HG03108 (cell line): ENCODE results near the gene FZD2.
"Not testable (repeated sequence)": the region's sequence is repeated elsewhere in the genome, so short reads cannot be mapped to it uniquely, and the experiment has no call there.

ENCODE experiments used
- ATAC-seq: cut with Tn5 transposase; IDR thresholded peaks from one replicate; pipeline ENCODE4 v1.9.1; 2021; ENCODE audit warnings: moderate library complexity; ENCODE audit not compliant: unreplicated experiment

FZD2 gene

DNA sequence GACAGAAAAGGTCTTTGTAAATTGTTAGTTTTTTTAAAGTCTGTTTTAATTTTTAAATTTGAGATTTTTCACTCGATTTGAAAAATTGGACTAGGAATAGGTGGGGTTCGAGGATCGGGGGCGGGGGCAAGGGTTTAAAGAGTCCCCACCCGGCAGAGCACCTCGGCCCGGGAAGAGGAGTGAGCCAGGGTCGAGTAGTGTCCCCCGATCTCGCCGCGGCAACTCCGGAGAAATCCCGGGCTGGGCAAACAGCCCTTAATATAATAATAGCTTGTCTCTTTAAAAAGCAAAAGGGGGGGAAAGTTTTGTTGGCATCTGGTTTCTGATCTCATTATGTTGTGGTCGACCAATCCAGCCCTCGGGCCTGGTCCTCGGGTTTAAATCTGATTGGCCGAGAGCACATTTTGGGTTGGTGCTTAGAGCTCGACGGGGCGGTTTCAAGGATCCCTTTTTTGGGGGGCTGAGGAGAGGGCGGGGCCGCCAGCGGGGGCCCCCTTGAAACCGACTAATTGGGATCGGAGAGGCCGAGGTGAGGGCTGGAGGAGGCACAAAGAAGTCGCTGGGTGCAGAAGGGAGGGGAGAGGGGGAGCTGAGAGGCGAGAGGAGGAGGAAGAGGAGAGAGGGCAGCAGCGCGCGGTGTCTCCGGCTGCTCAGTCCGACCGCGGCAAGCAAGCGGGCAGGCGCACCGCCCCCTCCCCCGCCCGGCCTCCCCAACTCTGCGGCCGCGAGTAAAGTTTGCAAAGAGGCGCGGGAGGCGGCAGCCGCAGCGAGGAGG, at the start of gene FZD2:
FZD2 (plus strand) TSS at position 653 of the 775 bp plus-strand sequence. CDS start 205 bp downstream, outside the sequence.
- peak; percentile 59 for ATAC-seq

DNA sequence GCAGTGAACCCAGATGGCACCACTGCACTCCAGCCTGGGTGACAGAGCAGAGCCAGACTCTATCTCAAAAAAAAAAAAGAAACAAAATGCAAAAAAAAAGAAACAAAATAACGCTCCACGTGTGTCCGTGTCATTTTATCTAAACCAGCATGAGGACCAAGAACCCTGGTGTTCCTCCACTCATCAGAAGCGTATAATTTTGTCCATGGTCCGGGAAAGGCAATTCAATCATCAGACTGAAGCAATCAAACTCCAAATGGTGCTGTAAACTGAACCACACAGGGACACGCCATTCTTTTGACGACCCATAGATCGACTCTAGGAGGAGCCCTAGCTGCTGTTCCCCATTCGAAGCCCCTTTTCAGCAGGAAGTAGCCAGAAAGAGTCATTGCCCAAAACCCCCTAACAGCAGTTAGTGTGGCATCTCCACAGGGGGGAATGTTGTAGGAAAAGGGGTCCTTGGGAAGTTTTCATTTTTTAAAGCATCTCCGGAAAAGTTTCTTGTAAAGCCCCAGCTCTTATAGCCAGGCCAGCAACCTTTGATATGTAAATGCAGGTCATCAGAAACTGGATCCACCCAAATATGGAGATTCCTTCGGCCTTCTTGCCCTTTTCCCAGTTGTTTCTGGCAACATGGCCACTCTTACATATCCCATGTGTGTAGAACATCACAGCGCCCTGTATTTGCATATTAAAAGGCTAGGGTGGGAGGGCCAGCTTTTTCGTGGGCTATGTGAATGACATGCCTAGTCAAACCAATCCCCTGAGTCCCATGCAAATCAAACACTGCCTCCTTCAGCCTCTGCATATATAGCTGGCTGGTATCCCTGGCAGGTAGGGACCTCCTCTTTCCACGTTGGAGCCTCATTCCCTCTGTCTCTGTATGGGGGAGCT, 45.8 kb upstream of the FZD2 start:
- not testable (repeated sequence) for ATAC-seq

DNA sequence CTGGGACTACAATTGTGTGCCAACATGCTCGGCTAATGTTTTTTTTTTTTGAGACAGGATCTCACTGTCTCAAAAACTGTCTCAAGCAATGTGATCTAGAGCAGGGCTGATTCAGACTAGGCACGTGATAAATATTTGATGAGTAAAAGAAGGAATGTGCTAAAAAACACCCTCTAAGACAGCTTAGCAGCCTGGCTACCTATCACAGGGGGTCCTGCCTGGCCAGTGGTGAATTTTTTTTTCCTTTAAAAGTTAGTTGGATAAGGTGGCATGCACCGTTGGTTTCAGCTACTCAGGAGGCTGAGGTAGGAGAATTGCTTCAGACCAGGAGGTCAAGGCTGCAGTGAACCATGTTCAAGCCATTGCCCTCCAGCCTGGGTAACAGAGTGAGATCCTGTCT, 39.3 kb upstream of the FZD2 start:
- no peak for ATAC-seq

DNA sequence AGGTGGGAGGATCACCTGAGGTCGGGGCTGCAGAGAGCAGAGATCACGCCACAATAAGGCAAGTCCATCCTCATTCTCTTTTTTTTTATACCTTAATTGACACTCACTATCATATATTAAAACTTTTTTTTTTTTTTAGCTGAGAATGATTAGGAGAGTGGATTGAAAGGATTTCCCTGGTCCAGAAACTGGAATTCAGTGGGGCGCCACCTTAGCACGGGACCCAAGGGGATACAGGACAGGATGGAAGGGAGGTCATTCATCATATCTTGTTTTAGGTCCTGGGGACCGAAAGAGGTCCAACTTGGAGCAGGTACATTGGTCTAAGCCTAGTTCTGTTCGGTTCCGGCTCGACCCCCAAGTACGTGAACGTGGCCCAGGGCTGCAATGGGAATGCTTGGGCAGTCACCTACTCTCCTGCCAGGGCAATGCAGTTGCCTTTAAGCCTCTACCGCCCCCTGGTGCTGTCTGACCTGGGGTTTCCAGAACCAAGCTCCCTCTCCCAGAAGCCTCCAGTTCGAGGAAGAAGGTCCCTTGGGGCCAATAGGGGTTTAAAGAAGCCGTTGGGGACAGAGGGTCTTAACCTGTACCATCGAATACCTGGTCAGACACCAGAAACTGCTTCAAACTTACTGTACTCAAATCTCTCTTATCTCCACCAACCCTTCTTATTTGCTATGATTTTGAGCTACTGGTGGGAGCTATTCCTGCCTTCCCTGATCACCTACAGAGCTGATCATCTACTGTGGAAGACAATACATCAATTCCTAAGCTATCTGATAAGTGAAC, 34.2 kb upstream of the FZD2 start:
- ATAC-seq, result no peak

DNA sequence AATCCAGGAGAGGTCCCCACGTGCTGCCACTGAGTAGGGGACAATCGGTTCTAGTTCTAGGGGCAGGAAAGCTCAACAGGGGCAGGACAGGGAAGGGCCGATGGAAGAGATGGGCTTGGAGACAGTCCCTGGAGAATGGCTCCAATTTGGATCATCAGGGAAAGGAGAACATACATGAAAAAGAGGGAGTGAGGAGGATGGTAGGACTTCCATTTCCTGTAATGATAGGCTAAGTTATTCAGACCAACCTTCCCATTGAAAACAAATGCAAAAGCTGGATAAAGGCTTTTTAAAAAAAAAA, 33.7 kb upstream of the FZD2 start:
- ATAC-seq, result no peak

DNA sequence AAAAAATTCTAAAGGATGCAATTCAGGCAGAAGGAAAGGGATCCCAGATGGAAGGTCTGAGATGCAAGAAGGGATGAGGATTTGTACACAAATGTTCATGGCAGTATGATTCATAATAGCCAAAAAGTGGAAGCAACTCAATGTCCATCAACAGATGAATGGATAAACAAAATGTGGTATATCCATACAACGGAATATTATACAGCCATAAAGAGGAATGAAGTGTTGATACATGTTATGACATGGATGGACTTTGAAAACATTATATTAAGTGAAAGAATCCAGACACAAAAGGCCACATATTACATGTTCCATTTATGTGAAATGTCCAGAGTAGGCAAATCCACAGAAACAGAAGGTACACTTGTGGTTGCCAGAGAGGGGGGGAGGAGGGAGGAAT, 30.2 kb upstream of the FZD2 start:
- ATAC-seq, result no peak

DNA sequence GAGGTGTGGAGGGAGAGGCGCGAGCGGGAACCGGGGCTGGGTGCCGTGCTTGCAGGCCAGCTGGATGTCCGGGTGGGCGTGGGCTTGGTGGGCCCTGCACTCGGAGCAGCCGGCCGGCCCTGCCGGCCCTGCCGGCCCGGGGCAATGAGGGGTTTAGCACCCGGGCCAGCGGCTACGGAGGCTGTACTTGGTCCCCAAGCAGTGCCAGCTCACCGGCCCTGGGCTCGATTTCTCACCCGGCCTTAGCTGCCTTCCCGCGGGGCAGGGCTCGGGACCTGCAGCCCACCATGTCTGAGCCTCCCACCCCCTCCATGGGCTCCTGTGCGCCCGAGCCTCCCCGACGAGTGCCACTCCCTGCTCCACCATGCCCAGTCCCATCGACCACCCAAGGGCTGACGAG, 29.3 kb upstream of the FZD2 start:
- ATAC-seq, result no peak

DNA sequence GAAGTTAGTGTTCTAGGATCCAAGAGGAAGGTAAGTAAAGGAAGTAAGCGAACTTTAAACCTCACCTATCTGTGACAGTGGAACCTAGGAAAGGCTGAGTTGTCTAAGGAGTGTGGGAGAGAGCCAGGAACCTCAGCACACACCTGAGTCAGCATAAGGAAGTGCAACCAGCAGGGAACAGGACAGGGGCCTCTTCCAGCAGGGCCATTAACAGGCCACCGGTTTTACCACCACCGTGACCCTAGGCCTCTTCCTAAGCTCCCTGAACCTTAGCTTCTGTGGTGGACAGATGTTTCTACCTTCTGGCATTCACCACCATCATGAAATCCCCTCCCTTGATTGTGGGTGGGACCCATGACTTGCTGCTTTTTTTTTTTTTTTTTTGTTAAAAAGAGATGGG, 27.4 kb upstream of the FZD2 start:
- ATAC-seq, result no peak

DNA sequence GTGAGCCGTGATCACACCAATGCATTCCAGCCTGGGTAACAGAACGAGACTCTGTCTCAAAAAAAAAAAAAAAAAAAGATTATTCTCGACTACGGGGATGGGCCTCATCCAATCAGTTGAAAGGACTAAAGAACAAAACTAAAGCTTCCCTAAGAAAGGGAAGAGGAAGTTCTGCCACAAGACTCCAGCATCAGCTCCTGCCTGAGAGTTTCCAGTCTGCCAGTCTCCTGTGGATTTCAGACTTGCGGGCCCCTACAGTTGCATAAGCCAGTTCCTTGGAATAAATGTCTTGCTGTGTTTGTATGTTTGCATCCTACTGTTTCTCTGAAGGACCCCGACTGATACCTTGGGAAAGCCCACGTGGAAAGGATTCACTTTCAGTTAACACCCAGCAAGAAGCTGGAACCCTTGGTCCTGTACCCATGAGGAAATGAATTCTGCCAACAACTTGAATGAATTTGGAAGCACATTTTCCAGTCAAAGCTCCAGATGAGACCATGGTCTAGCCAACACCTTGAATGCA, 26.3 kb upstream of the FZD2 start:
- ATAC-seq, result no peak

DNA sequence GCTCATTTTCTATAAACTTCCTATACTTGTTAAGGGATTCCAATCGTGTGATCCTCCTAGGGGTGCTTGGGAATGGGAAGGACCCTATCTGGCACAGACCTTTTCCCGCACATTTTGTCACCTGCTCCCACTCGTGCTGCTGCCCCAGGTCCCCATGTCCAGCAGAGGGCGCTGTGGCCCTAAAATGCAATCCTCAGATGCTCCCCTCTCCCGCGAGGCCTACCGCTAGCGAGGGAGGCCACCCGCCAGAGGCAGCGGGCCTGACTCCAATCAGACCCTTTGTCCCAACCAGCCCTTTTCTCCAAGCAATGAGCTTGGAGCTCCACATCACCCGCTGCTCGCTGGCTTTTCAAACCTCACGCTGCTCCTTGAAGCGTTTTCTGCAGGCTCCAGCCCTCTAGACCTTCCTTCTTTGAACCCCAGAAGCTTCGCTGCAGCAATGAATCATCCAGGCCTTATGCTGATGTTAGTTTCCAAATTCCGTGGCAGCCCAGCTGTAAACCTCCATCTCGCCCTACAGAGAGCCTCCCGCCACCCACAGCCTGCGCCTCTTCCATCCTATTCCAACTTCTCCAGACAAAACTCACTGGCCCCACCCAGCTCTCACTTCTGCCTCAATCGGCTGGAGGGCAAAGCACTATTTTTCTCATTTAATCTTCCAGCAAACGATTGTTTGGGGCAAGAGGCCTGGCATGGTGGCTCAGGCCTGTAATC, 23.6 kb upstream of the FZD2 start:
- ATAC-seq, result no peak

DNA sequence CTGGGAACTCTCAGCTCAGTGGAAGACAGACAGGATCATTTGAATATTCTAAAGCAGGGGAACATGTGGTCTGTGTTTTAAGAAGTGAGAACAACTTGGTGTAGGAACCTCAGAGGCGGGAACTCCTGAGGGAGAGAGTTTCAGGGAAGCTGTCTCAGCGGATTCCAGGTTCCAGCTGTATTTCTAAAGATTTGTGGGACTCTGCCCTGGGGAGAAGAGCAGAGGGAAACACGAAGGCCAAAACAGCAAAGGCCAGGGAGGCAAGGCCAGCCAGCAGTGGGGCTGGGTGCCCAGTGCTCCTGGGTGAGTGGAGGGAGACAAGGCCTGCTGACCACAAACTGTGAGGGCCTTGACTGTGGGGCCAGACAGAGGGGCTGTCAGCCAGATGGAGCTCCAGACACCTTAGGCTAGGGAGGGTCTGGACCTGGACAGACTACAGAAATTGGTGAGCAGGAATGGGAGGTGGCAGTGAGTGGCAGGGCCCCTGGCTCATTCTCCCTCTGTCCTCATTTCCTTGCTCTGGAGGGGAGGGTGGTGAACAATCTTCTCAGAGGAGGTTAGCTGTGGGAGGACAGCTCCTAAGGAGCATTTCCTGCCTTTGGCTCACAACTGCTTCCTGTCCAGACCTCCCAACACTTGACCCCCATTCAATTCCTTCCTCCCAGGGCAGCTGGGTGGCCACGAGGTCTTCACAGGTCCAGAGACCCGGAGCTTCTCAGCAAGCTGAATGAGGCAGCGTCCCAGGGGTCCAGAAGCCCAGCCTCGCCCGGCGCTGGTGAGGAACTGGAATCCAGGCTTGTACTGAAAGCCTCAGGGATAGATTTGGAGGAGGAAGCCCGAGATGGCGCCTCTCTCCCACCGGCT, 21.0 kb upstream of the FZD2 start:
- ATAC-seq, result no peak

DNA sequence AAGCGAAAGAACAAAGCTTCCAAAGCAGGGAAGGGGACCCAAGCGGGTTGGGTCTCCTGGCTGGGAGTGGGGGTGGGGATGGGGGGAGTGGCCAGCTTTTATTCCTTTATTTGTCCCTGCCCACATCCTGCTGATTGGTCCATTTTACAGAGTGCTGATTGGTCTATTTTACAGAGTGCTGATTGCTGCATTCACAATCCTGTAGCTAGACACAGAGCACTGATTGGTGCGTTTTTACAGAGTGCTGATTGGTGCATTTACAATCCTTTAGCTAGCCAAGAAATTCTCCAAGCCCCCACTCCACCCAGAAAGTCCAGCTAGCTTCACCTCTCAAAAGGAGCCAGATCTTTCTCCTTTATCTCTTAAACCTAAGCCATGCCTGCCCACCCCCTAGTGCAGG, 19.4 kb upstream of the FZD2 start:
- not testable (repeated sequence) for ATAC-seq

DNA sequence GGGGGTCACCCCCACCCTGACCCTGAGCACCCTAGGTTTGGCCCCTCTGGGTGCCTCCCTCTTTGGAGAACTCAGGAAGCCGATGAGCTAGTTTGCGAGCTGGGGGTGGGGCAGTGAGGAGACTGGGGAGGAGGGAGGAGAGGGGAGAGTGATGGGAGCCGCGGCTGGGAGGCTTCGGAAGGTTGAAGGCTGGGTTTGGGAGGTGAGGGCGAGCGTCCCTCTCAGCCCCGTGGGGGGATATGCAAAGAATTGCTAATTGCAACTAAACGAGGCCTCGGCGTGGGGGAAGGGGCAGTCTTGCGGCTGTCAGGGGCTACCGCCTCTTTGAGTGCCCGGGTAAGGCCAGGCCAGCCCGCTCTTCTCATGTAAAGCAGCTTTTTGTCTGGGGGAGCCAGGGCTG, 17.6 kb upstream of the FZD2 start:
- ATAC-seq, result no peak

DNA sequence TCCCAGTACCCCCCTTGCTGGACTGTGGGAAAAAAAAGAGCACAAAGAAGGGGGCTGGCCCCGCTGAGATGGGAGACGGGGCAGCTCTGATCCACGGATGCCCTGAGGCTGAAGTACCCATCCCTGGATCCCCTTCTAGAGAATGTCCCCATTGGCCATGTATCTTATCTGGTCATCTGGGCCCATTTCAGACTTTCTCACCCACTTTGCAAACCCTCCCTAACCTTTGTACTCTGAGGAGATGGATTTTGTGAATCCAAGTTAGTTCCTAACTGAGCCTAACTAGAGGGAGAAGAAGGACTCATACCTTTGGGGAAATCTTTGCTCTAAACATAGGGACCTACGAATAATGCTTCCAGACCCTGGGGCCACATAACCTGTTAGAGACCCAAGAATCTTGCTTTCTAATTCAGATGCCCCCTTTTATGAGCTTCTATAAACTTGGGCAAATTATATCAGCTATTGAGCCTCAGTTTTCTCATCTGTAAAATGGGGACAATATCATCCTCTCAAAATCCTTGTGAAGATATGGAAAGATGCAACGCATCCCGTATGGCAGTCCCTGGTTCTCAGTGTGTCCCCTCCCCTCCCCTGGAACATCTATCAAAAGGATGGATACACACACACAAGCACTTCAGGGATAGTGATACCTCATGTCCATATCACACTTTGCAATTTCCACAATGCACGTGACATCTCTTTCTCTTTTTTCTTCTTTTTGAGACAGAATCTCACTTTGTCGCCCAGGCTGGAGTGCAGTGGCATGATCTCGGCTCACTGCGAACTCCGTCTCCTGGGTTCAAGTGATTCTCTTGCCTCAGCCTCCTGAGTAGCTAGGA, 16.8 kb upstream of the FZD2 start:
- ATAC-seq, result no peak

DNA sequence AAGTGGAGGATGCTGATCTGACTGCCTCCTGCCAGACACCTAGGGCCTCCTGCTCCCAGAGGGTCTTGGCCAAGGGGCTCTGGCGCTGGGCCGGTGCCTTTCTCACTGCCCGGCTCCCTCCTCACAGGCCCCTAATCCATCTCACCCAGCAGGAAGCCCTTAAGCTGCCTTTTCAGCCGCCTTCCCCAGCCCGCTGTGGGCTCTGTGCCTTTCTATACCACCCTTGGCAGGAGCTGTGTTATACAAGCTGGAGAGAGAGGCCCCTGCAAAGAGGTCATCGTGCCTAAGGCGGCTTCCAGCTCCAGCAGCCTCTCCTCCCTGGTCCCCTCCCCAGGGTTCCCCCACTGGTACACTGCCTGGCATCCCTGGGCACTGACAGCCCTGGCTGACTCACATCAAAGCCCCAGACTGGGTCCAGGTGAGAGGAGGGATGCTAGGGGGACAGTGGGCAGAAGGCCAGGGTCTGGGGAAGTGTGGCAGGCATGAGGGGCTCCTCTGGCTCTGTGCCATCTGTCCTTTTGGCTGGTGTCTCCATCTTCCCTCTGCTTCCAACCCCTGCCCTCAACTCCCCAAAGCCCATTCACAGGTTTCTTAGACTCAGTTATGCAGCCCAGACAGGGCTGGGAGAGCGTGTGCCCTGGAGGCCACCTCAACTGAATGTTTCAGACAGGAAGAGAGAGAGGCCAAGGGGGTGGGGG, 15.3 kb upstream of the FZD2 start:
- ATAC-seq, result no peak

DNA sequence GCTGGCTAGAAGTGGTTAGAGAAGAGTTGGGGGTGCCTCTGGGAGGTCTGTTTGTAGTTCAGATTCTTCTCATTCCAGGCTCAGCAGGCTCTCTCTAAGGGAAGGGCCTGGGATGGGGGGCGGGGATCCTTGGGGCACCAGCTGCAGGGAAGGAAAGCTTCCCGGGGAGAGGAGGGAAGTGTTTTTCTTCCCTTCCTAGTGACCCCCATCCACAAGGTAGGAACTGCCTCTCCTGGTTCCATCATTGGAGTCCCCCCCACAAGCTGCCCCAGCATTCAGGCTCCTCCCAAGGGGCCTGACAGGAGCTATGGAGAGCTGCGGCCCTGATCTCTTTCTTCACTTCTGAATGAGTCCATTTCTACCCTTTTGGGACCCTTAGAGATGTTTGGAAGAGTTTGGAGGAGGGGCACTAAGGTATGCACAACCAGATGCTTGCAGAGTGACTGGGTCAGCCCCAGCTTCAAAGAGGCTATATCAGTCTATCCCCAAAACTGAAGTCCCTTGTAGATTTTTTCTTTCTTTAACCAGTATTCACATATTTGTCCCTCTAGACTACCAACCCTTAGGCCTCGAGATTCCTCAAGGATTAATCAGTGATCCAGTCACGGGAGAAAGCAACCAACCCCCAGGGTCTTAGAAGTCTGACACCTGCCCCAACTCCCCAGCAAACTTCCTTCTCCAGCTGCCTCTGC, 13.9 kb upstream of the FZD2 start:
- ATAC-seq, result no peak

DNA sequence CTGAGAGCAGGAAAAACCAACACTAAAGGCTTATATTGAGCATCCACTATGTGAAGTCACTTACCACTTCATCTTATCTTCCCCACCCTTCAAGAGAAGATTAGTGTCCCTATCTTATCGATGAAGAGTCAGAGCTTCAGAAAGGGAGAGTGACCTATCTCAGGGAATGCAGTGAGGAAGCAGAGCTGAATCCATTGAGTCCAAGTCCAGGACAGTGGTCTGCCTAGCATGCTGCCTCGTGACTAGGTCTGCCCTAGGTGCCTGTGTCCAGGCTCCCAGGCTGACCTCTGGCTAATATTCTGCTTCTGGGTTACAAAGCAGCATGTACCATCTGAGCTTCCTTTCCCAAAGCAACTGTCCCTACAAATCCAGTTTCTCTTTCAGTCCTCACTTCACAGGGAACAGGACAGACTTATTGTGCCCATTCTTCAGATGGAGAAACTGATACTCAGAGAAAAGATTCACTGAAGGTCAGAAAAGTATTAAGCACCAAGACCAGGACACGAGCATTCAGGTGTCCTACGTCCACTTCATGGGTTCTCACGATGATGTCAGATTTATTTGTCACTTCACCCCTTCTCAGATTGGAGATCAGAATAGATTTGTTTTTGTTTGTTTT, 13.3 kb upstream of the FZD2 start:
- no peak for ATAC-seq
